ENCODE data around the gene SCO2. TPM values are rescaled to one million over a fixed set of nuclear protein-coding genes. Genes with fewer than 3 reads are reported as not detected.
A peak's percentile ranks its signal among the peaks of the same experiment; 100 is the strongest.

The SCO2 gene
- total RNA-seq, 4 donors from 2014 or later, result 1.2 to 6.3 (median 4.5) TPM; not detected in 1

GRCh38 chr22:50548040-50548920 lies 22.9 kb upstream of the SCO2 start:
- TF ChIP-seq CTCF (IDR thresholded peaks at IDR 0.05) (peak in 2 of 6 experiments; percentile 10 to 24), POLR2A (IDR thresholded peaks at IDR 0.05) (peak in 1 of 2 donors; percentile 11)
- H3K27me3 ChIP-seq, result peaks cover 0 to 15% of the 10 kb centered on the region in 2 donors
- peak overlapping the region; percentile 41 to 84 (median 58) for H3K27ac ChIP-seq

GRCh38 chr22:50547263-50547985 lies 22.0 kb upstream of the SCO2 start:
- Histone ChIP-seq H3K27ac (peak overlapping the region in 1 of 4 donors; percentile 84), H3K4me1 (peaks cover 4 to 39% (median 18%) of the 10 kb centered on the region in 4 donors), H3K36me3 (no peaks in the 10 kb centered on the region), H3K4me3 (no peak overlapping the region), H3K9me3 (no peaks in the 10 kb centered on the region), H3K27me3 (peaks cover 0 to 15% of the 10 kb centered on the region in 2 donors)
- DNase-seq, result peak in 1 of 3 donors; percentile 37
- TF ChIP-seq CTCF (IDR thresholded peaks at IDR 0.05), result no peak

More at GRCh38 chr22:50548040-50548920, 22.9 kb upstream of the SCO2 start:
- no peaks in the 10 kb centered on the region for H3K36me3 ChIP-seq
- H3K4me3 ChIP-seq, result peak overlapping the region; percentile 41 to 65 (median 48)
- peak in 2 of 3 donors; percentile 77 to 80 for DNase-seq
- peaks cover 4 to 39% (median 18%) of the 10 kb centered on the region in 4 donors for H3K4me1 ChIP-seq
- H3K9me3 ChIP-seq, result no peaks in the 10 kb centered on the region

DNA sequence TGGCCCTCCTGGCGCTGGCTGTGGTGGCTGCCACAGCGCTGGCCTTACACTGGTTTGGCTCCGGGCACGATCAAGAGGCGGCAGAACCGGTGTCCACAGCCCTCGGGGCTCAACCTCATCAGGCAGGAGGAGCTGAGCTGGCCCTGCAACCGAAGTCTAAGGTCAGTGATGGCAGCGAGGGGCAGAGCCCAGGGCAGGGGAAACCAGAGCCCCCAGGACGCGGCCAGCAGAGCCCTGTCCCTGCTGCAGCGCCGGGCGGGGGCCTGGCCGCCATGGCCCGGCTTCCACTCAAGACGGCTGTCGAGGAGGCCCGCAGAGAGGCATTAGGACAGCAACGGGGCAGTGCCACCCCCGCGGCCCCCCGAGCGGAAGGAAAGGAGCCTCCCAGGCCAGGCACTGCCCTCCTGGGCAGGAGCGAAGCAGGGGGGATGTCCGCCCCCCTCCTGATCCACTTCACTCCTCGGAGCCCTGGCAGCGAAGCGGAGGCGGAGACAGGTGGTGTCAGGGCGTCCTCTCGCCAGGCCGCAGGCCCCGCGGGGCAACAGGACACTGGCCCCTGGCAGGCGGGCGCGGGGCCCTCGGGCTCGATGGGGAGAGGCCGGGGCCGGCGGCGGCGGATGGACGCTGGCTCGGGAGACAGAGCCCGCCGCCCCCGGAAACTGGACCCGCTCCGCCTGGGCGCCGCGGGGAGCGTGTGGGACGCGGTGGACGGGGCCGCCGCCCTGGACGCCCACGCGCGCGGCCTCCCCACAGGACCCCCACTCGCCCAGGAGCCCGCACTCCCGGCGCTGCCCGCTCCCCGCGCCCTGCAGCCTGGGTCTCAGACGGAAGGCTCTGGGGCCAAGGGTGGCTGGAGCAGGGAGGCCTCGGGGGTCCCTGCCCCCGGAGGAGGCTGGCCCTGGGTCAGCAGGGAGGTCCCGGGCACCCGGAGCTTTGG lies 21.2 kb upstream of the SCO2 start:
- Histone ChIP-seq H3K9me3 (no peaks in the 10 kb centered on the region), H3K27ac (peak overlapping the region in 1 of 4 donors; percentile 25), H3K27me3 (peaks cover 0 to 15% of the 10 kb centered on the region in 2 donors), H3K4me3 (no peak overlapping the region), H3K4me1 (peaks cover 6 to 42% (median 18%) of the 10 kb centered on the region in 4 donors), H3K36me3 (no peaks in the 10 kb centered on the region)
- DNase-seq, result no peak
- TF ChIP-seq POLR2A (IDR thresholded peaks at IDR 0.05), result no peak
- no peak for TF ChIP-seq CTCF (IDR thresholded peaks at IDR 0.05)

DNA sequence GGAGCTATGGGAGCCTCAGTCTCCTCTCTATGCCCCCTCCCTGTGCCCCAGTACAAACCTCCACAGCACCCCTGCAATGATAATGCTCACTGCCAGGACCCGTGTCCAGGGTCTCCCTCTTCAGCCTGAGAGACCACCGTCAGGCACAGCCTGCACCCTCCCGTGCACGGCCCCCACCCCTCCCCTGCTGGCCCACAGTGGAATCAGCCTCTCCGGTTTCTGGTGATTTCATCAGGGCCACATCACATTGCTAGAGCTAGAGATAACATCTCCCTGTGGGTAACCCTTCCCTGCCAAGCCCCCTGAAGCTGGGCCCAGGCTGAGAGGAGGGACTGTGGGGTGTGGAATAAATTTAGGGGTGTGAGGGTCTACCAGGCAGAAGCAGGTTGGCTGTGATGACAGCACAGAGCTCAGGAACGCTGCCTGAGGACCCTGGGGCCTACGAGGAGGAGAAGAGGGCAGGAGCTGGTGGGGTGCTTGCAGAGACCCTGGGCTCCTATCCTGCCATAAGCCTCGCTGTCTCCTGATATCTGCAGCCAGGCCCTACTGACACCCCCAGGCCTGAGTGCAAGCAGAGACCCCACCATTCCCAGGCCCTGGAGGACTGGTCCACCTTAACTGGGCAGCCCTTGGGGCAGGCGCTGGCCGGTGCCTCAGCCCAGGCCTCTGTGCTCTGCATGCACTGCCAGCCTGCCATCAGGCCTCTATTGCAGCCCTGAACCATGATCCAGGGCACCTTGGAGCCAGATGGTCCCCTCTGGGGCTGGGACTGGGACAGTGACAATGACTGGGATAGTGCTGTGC lies 20.3 kb upstream of the SCO2 start, which contains the start of gene KLHDC7B:
Gene KLHDC7B, plus strand, starts transcription at position 378 of the 804 bp plus-strand sequence. Its CDS starts 345 bp downstream, at position 723.
- Histone ChIP-seq H3K27me3 (peaks cover 0 to 15% of the 10 kb centered on the region in 2 donors), H3K27ac (peak within 1 kb of the TSS; percentile 46 to 74 (median 56)), H3K36me3 (no peaks in the 10 kb centered on the region), H3K9me3 (no peaks in the 10 kb centered on the region), H3K4me1 (peaks cover 10 to 42% (median 18%) of the 10 kb centered on the region in 4 donors), H3K4me3 (no peak within 1 kb of the TSS)
- TF ChIP-seq POLR2A (IDR thresholded peaks at IDR 0.05), result no peak
- TF ChIP-seq CTCF (IDR thresholded peaks at IDR 0.05), result no peak
- no peak for DNase-seq

All from Peyer's patch (tissue), 4 donors.